Measurements from ENCODE around the gene TOB1.
"Not testable (repeated sequence)": the region's sequence is repeated elsewhere in the genome, so short reads cannot be mapped to it uniquely, and the experiment has no call there.

The TOB1 gene

GRCh38 chr17:50898369-50899004, 32.3 kb upstream of the TOB1 start:
- no peak for DNase-seq

- DNase-seq: not testable (repeated sequence)
Observed at GRCh38 chr17:50894513-50894912, 28.4 kb upstream of the TOB1 start.

- DNase-seq: no peak
Observed at GRCh38 chr17:50893183-50893993, 27.2 kb upstream of the TOB1 start.

- no peak for DNase-seq
Observed at GRCh38 chr17:50892101-50892776, 26.1 kb upstream of the TOB1 start.

- no peak for DNase-seq
Observed at GRCh38 chr17:50891577-50891989, 25.4 kb upstream of the TOB1 start.

GRCh38 chr17:50890675-50891516, 24.7 kb upstream of the TOB1 start:
- no peak for DNase-seq

GRCh38 chr17:50889528-50890118, 23.5 kb upstream of the TOB1 start:
- DNase-seq: no peak

- no peak for DNase-seq
Observed at GRCh38 chr17:50887705-50888245, 21.6 kb upstream of the TOB1 start.

GRCh38 chr17:50884439-50885311, 18.5 kb upstream of the TOB1 start:
- no peak for DNase-seq

- no peak for DNase-seq
Observed at GRCh38 chr17:50883850-50884438, 17.8 kb upstream of the TOB1 start.

GRCh38 chr17:50882851-50883250, 16.7 kb upstream of the TOB1 start:
- DNase-seq: peak; percentile 68

GRCh38 chr17:50881182-50881581, 15.0 kb upstream of the TOB1 start:
- DNase-seq: no peak

- DNase-seq: no peak
Observed at GRCh38 chr17:50879086-50879485, 12.9 kb upstream of the TOB1 start.

- DNase-seq: no peak
Observed at GRCh38 chr17:50877838-50878237, 11.7 kb upstream of the TOB1 start.

GRCh38 chr17:50877042-50877441, 10.9 kb upstream of the TOB1 start:
- not testable (repeated sequence) for DNase-seq

GRCh38 chr17:50875074-50875473, 8.9 kb upstream of the TOB1 start:
- DNase-seq: no peak

GRCh38 chr17:50872710-50873424, 6.7 kb upstream of the TOB1 start:
- peak; percentile 19 for DNase-seq

- no peak for DNase-seq
Observed at GRCh38 chr17:50871898-50872297, 5.7 kb upstream of the TOB1 start.

GRCh38 chr17:50871364-50871763, 5.2 kb upstream of the TOB1 start:
- no peak for DNase-seq

GRCh38 chr17:50868602-50869001, 2.4 kb upstream of the TOB1 start:
- DNase-seq: no peak
